Endodermal cell (in vitro differentiated cells): Measurements from ENCODE around the gene RCOR1. TPM values are rescaled to one million over a fixed set of nuclear protein-coding genes. Genes with fewer than 3 reads are reported as not detected.
A peak's percentile ranks its signal among the peaks of the same experiment; 100 is the strongest.

ENCODE experiments used
- DNase-seq: peaks from one replicate; pipeline ENCODE4 v3.0.0-alpha.2; 2017
- H3K27ac ChIP-seq: 2 replicates; pipeline ENCODE4 v1.5.1; 2013; ENCODE audit warnings: mild to moderate bottlenecking, low read depth, low read length, moderate library complexity
- H3K27me3 ChIP-seq: 2 replicates; pipeline ENCODE4 v1.6.1; 2013; ENCODE audit warnings: mild to moderate bottlenecking, low read length, moderate library complexity; ENCODE audit not compliant: insufficient read depth, control insufficient read depth, poor library complexity, severe bottlenecking
- H3K36me3 ChIP-seq: 2 replicates; pipeline ENCODE4 v1.7.0; 2013; ENCODE audit warnings: mild to moderate bottlenecking, low read length, moderate library complexity; ENCODE audit not compliant: control insufficient read depth, insufficient read depth
- H3K4me1 ChIP-seq: one replicate; pipeline ENCODE4 v1.7.0; 2013; ENCODE audit warnings: low read length; ENCODE audit not compliant: control insufficient read depth, insufficient read depth
- H3K4me3 ChIP-seq: 2 replicates; pipeline ENCODE4 v1.5.1; 2013; ENCODE audit warnings: mild to moderate bottlenecking, low read length, moderate library complexity
- H3K9ac ChIP-seq: 2 replicates; pipeline ENCODE4 v1.6.1; 2013; ENCODE audit warnings: mild to moderate bottlenecking, low read length, moderate library complexity; ENCODE audit not compliant: poor library complexity, severe bottlenecking; ENCODE audit errors: extremely low read depth
- H3K9me3 ChIP-seq: 2 replicates; pipeline ENCODE4 v1.6.1; 2013; ENCODE audit warnings: mild to moderate bottlenecking, low read length, moderate library complexity; ENCODE audit not compliant: control insufficient read depth
- H3K27ac Mint-ChIP-seq: 2 replicates; pipeline ENCODE4 v1.8.0; 2020; ENCODE audit warnings: mixed read lengths
- H3K27me3 Mint-ChIP-seq: 2 replicates; pipeline ENCODE4 v1.8.0; 2021; ENCODE audit warnings: mild to moderate bottlenecking, mixed read lengths; ENCODE audit not compliant: insufficient read depth
- H3K36me3 Mint-ChIP-seq: 2 replicates; pipeline ENCODE4 v1.8.0; 2020; ENCODE audit warnings: low read depth, mixed read lengths
- H3K4me1 Mint-ChIP-seq: 2 replicates; pipeline ENCODE4 v1.8.0; 2020; ENCODE audit warnings: mixed read lengths
- H3K4me3 Mint-ChIP-seq: 2 replicates; pipeline ENCODE4 v1.8.0; 2020; ENCODE audit warnings: mild to moderate bottlenecking, moderate library complexity, mixed read lengths
- H3K9me3 Mint-ChIP-seq: 2 replicates; pipeline ENCODE4 v1.8.0; 2020; ENCODE audit warnings: mild to moderate bottlenecking, mixed read lengths
- WGBS, 2 experiments: methylation state at CpG; one replicate each; pipeline versions ENCODE4 v1.1.5 to v1.1.7; 2013; ENCODE audit warnings: missing lambda C conversion rate in 2 of 2, mixed read lengths in 1 of 2; ENCODE audit not compliant: insufficient coverage in 1 of 2, insufficient read length in 1 of 2; 5-methylcytosine and 5-hydroxymethylcytosine counted together
- total RNA-seq, 2 donors: library from RNA; stranded (reverse); fragmentation: NEBNext Ultra II Directional in 1 of 2; extraction: Animal tissue kit (Norgen Biotek cat#: 25700) in 1 of 2; gene quantifications; 2 replicates in 1 of 2; 3 replicates in 1 of 2; pipeline ENCODE4 v1.2.1, GENCODE V29; 2021
- TF ChIP-seq, protein P1 (sequence below): fragments of 200-600 bp; sonication (generic); conservative IDR thresholded peaks from 2 replicates; pipeline ENCODE4 v1.5.0; 2021; ENCODE audit warnings: antibody characterized with exemption, mild to moderate bottlenecking

RCOR1 gene
- total RNA-seq, 2 donors from 2014 or later: 30.3 to 31.5 TPM

DNA sequence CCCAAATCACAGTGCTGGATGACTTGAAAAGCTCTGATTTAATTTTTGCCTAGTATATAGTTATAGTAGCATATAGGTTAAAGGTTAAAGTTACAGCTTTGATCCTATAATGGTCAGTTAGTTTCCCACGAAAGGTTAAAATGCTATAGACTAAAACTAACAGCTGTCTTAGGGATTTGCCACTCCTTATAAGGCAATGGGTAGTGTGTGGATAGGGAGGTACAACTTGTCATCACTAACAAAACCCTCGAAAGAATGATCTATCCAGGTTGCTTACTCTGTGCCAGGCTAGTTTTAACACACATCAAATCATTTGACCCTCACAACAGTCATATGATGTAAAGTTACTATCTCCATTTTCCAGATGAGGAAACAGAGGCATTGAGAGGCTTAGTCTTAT is 11.7 kb downstream of the RCOR1 start:
- Histone ChIP-seq H3K9me3 (no peaks in the 10 kb centered on the region), H3K9ac (no peak overlapping the region), H3K4me1 (no peaks in the 10 kb centered on the region), H3K36me3 (peaks cover 8% of the 10 kb centered on the region), H3K27ac (no peak overlapping the region), H3K27me3 (no peaks in the 10 kb centered on the region), H3K4me3 (no peak overlapping the region)
- Mint-ChIP-seq H3K27me3 (no peaks in the 10 kb centered on the region), H3K27ac (peak overlapping the region; percentile 52), H3K36me3 (peaks cover 19% of the 10 kb centered on the region), H3K9me3 (no peaks in the 10 kb centered on the region), H3K4me3 (no peak overlapping the region), H3K4me1 (peaks cover 6% of the 10 kb centered on the region)
- no peak for DNase-seq
- TF ChIP-seq, protein P1, sequence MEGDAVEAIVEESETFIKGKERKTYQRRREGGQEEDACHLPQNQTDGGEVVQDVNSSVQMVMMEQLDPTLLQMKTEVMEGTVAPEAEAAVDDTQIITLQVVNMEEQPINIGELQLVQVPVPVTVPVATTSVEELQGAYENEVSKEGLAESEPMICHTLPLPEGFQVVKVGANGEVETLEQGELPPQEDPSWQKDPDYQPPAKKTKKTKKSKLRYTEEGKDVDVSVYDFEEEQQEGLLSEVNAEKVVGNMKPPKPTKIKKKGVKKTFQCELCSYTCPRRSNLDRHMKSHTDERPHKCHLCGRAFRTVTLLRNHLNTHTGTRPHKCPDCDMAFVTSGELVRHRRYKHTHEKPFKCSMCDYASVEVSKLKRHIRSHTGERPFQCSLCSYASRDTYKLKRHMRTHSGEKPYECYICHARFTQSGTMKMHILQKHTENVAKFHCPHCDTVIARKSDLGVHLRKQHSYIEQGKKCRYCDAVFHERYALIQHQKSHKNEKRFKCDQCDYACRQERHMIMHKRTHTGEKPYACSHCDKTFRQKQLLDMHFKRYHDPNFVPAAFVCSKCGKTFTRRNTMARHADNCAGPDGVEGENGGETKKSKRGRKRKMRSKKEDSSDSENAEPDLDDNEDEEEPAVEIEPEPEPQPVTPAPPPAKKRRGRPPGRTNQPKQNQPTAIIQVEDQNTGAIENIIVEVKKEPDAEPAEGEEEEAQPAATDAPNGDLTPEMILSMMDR: no peak
- 94% methylated on average over 1 of the region's 2 CpGs; no CpG with 5 or more reads in 1 of the 2 experiments for WGBS, 2 experiments

DNA sequence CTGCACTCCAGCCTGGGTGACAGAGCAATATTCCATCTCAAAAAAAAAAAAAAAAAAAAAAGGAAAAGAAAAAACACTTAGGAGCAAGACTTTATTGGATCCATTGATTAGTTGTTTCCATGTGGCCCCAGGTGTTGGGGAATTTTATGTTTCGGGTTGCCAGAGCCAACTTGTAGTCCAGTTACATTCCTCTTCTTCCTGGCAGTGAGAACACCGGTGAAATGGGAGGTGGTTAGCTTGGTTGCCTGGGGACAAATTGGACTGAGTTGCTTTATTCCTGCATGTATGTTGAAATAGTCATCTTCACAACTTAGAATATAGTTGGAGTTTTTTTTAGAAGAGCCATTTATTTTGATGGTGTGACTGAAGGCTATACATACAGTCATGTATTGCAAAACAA is 12.6 kb downstream of the RCOR1 start:
- Histone ChIP-seq H3K27ac (no peak overlapping the region), H3K9ac (no peak overlapping the region), H3K9me3 (no peaks in the 10 kb centered on the region), H3K4me1 (no peaks in the 10 kb centered on the region), H3K4me3 (no peak overlapping the region), H3K36me3 (peaks cover 8% of the 10 kb centered on the region), H3K27me3 (no peaks in the 10 kb centered on the region)
- WGBS, 2 experiments: 94 to 100% methylated on average over 1 to 2 of the region's 2 CpGs
- Mint-ChIP-seq H3K9me3 (no peaks in the 10 kb centered on the region), H3K4me1 (peaks cover 6% of the 10 kb centered on the region), H3K36me3 (peaks cover 20% of the 10 kb centered on the region), H3K4me3 (no peak overlapping the region), H3K27me3 (no peaks in the 10 kb centered on the region), H3K27ac (no peak overlapping the region)
- TF ChIP-seq, protein P1: no peak
- no peak for DNase-seq

DNA sequence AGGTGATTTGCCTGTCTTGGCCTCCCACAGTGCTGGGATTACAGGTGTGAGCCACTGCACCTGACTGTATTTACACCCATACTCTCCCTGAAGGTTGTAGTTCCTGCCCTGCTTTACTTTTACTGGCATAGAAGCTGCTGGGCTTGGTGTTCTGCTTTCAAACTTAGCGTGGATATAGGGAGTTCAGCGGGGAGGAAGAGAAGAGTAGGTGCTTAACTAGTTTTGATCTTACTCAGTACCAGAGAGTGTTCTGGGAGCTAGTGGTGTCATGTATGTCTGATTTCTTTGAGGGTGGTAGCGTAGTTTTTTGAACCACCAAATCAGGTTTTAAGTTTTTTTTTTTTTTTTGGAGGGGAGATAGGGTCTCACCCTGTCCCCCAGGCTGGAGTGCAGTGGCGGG is 13.8 kb downstream of the RCOR1 start:
- Mint-ChIP-seq H3K4me3 (no peak overlapping the region), H3K36me3 (peaks cover 17% of the 10 kb centered on the region), H3K9me3 (no peaks in the 10 kb centered on the region), H3K4me1 (peaks cover 4% of the 10 kb centered on the region), H3K27ac (no peak overlapping the region), H3K27me3 (no peaks in the 10 kb centered on the region)
- DNase-seq: no peak
- H3K27ac ChIP-seq: no peak overlapping the region
- no peak overlapping the region for H3K4me3 ChIP-seq
- H3K9me3 ChIP-seq: no peaks in the 10 kb centered on the region
- H3K36me3 ChIP-seq: peaks cover 3% of the 10 kb centered on the region
- H3K4me1 ChIP-seq: no peaks in the 10 kb centered on the region
- no peak overlapping the region for H3K9ac ChIP-seq
- TF ChIP-seq, protein P1: no peak
- 96% methylated on average over 4 of the region's 4 CpGs; no CpG with 5 or more reads in 1 of the 2 experiments for WGBS, 2 experiments
- H3K27me3 ChIP-seq: no peaks in the 10 kb centered on the region
